CD14-positive monocyte (primary cell): ENCODE measurements around the gene DAW1. TPM values are rescaled to one million over a fixed set of nuclear protein-coding genes. Genes with fewer than 3 reads are reported as not detected.

Experiments used
- DNase-seq, 3 donors: peaks; one replicate each; pipeline ENCODE4 v3.0.0-alpha.2; 2011 to 2022
- H2AFZ ChIP-seq: 2 replicates; pipeline ENCODE4 v1.6.0; 2012; ENCODE audit warnings: mild to moderate bottlenecking, low read depth, low read length, inconsistent platforms; ENCODE audit not compliant: insufficient read depth, poor library complexity, severe bottlenecking
- H3K27ac ChIP-seq, 2 donors: 1 replicate in 1 of 2; 2 replicates in 1 of 2; pipeline ENCODE4 v1.5.1; 2012 to 2013; ENCODE audit warnings: low read length in 2 of 2, control low read depth in 1 of 2, inconsistent platforms in 1 of 2, low read depth in 1 of 2, mild to moderate bottlenecking in 1 of 2
- H3K27me3 ChIP-seq, 2 donors: one replicate each; pipeline versions ENCODE4 v1.6.0 to v1.6.1; 2011 to 2013; ENCODE audit warnings: low read length in 2 of 2; ENCODE audit not compliant: control insufficient read depth in 2 of 2, insufficient read depth in 2 of 2
- H3K36me3 ChIP-seq, 2 donors: replicated peaks in 1 of 2; 1 replicate in 1 of 2; 2 replicates in 1 of 2; pipeline versions ENCODE4 v1.5.1 to v1.6.1; 2012 to 2013; ENCODE audit warnings: low read length in 2 of 2, control low read depth in 1 of 2, inconsistent platforms in 1 of 2, mild to moderate bottlenecking in 1 of 2; ENCODE audit not compliant: insufficient read depth in 2 of 2, control insufficient read depth in 1 of 2
- H3K4me1 ChIP-seq, 2 donors: 1 replicate in 1 of 2; 2 replicates in 1 of 2; pipeline versions ENCODE4 v1.5.1 to v1.6.1; 2012 to 2013; ENCODE audit warnings: low read length in 2 of 2, control low read depth in 1 of 2, inconsistent platforms in 1 of 2, mild to moderate bottlenecking in 1 of 2, moderate library complexity in 1 of 2; ENCODE audit not compliant: insufficient read depth in 2 of 2, control insufficient read depth in 1 of 2
- H3K4me2 ChIP-seq: replicated peaks from 2 replicates; pipeline ENCODE3; 2012; ENCODE audit warnings: low read length, moderate library complexity, mild to moderate bottlenecking; ENCODE audit not compliant: poor library complexity, severe bottlenecking; ENCODE audit errors: extremely low read depth
- H3K4me3 ChIP-seq, 3 experiments: fragments of 200-600 bp in 1 of 3; sonication (generic) in 1 of 3; replicated peaks in 1 of 3; 1 replicate in 2 of 3; 2 replicates in 1 of 3; pipeline ENCODE4 v1.5.1; 2011 to 2013; ENCODE audit warnings: low read length in 3 of 3, mild to moderate bottlenecking in 3 of 3, control low read depth in 2 of 3, low read depth in 2 of 3, inconsistent platforms in 1 of 3, moderate library complexity in 1 of 3
- H3K79me2 ChIP-seq: 2 replicates; pipeline ENCODE4 v1.6.0; 2012; ENCODE audit warnings: mild to moderate bottlenecking, control low read depth, inconsistent platforms, low read length, moderate library complexity; ENCODE audit not compliant: insufficient read depth
- H3K9ac ChIP-seq: 2 replicates; pipeline ENCODE4 v1.6.0; 2017; ENCODE audit warnings: low read length, mild to moderate bottlenecking; ENCODE audit not compliant: insufficient read depth, poor library complexity, severe bottlenecking
- H3K9me3 ChIP-seq, 2 donors: replicated peaks in 1 of 2; 1 replicate in 1 of 2; 2 replicates in 1 of 2; pipeline versions ENCODE4 v1.5.1 to v1.6.1; 2012 to 2013; ENCODE audit warnings: low read length in 2 of 2, control low read depth in 1 of 2; ENCODE audit not compliant: control insufficient read depth in 1 of 2, insufficient read depth in 1 of 2
- H4K20me1 ChIP-seq: 2 replicates; pipeline ENCODE4 v1.6.0; 2012; ENCODE audit warnings: mild to moderate bottlenecking, low read length, control low read depth, moderate library complexity; ENCODE audit not compliant: insufficient read depth
- H3K27ac Mint-ChIP-seq, 7 donors: one replicate each; pipeline ENCODE4 v1.8.0; 2020; ENCODE audit warnings: mild to moderate bottlenecking in 7 of 7, mixed read lengths in 7 of 7, moderate library complexity in 6 of 7, inconsistent platforms in 2 of 7
- H3K27me3 Mint-ChIP-seq, 3 donors: one replicate each; pipeline ENCODE4 v1.8.0; 2021 to 2022; ENCODE audit warnings: low read depth in 3 of 3, mild to moderate bottlenecking in 3 of 3, mixed read lengths in 3 of 3, moderate library complexity in 3 of 3, inconsistent platforms in 1 of 3
- H3K36me3 Mint-ChIP-seq, 2 donors: one replicate each; pipeline ENCODE4 v1.8.0; 2020; ENCODE audit warnings: mixed read lengths in 2 of 2, inconsistent platforms in 1 of 2, mild to moderate bottlenecking in 1 of 2
- H3K4me1 Mint-ChIP-seq: one replicate; pipeline ENCODE4 v1.8.0; 2020; ENCODE audit warnings: mild to moderate bottlenecking, mixed read lengths
- H3K4me3 Mint-ChIP-seq, 2 donors: one replicate each; pipeline ENCODE4 v1.8.0; 2020; ENCODE audit warnings: mild to moderate bottlenecking in 2 of 2, mixed read lengths in 2 of 2, moderate library complexity in 1 of 2
- H3K9me3 Mint-ChIP-seq, 7 donors: one replicate each; pipeline ENCODE4 v1.8.0; 2020 to 2022; ENCODE audit warnings: mixed read lengths in 7 of 7, mild to moderate bottlenecking in 6 of 7, moderate library complexity in 6 of 7, inconsistent platforms in 2 of 7
- CTCF ChIP-seq: fragments of 200-600 bp; IDR thresholded peaks from one replicate; pipeline ENCODE4 v1.8.0; 2022; ENCODE audit warnings: antibody characterized with exemption, mild to moderate bottlenecking
- WGBS: methylation state at CpG from one replicate; pipeline ENCODE4 v1.1.5; 2013; ENCODE audit warnings: missing lambda C conversion rate; ENCODE audit not compliant: insufficient coverage; 5-methylcytosine and 5-hydroxymethylcytosine counted together
- intact Hi-C, 2 donors: fragments of 100-400 bp; cut with micrococcal nuclease; formaldehyde crosslinking; loops; one replicate each; pipeline versions ENCODE4 v1.15.0 to v1.15.1; 2023
- polyA plus RNA-seq, 3 donors: library from polyadenylated mRNA; depleted of rRNA in 1 of 3; unstranded in 2 of 3; stranded (reverse) in 1 of 3; fragments of 300-500 nt in 2 of 3; fragments of >200 nt in 1 of 3; fragmentation: Illumina TruSeq in 2 of 3; gene quantifications; 1 replicate in 2 of 3; 2 replicates in 1 of 3; pipeline ENCODE4 v1.2.3, GENCODE V29; 2012 to 2021

Gene DAW1
- polyA plus RNA-seq, 3 donors: not detected

GRCh38 chr2:227860221-227860641, 11.2 kb upstream of the DAW1 start:
- H3K9ac ChIP-seq: no peak overlapping the region
- no peak for TF ChIP-seq CTCF
- H3K27ac ChIP-seq: no peak overlapping the region
- H2AFZ ChIP-seq: no peak overlapping the region
- no peaks in the 10 kb centered on the region for H3K9me3 ChIP-seq
- no peak overlapping the region for H3K4me2 ChIP-seq
- H3K27me3 ChIP-seq: no peaks in the 10 kb centered on the region
- Mint-ChIP-seq H3K9me3 (peaks cover 0 to 2% (median 0%) of the 10 kb centered on the region in 7 donors), H3K27ac (no peak overlapping the region), H3K27me3 (peaks cover 2 to 10% (median 5%) of the 10 kb centered on the region in 3 donors), H3K4me3 (no peak overlapping the region), H3K36me3 (no peaks in the 10 kb centered on the region), H3K4me1 (peaks cover 10% of the 10 kb centered on the region)
- no peak for DNase-seq
- H3K4me1 ChIP-seq: peaks cover 5 to 7% of the 10 kb centered on the region in 2 donors
- 90% methylated on average over 6 of the region's 6 CpGs for WGBS
- H4K20me1 ChIP-seq: no peaks in the 10 kb centered on the region
- no peak overlapping the region for H3K4me3 ChIP-seq
- H3K36me3 ChIP-seq: no peaks in the 10 kb centered on the region
- no peaks in the 10 kb centered on the region for H3K79me2 ChIP-seq
- intact Hi-C loops: loop anchor here (5.0 to 10.0 kb wide), 3 partner anchors 78 to 205 kb away; no protein-coding TSS in a partner anchor

DNA sequence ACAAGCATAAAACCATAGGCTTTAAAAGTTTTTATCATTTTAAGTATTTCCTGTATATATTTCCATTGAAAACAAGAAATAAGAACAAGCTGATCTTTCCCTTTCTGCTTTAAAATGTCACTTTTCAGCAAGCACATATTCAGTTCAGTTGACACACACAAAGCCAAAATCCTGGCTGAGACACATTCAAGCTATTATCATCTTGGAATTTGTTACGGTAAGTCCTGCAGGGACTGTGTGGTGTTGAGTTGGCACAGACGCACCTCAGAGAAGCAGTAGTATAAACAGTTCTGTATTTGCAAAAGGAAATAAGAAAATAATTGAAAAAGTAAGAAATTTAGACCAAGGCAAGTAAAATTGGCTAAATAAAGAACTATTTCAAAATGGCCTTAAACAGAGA, 10.4 kb upstream of the DAW1 start:
- intact Hi-C loops: loop anchor here (5.0 to 10.0 kb wide), 3 partner anchors 79 to 206 kb away; no protein-coding TSS in a partner anchor

More for the DNA sequence above, 10.4 kb upstream of the DAW1 start:
- Mint-ChIP-seq H3K36me3 (no peaks in the 10 kb centered on the region), H3K4me1 (peaks cover 10% of the 10 kb centered on the region), H3K27me3 (peaks cover 4 to 10% (median 6%) of the 10 kb centered on the region in 3 donors), H3K9me3 (peaks cover 0 to 2% (median 0%) of the 10 kb centered on the region in 7 donors), H3K4me3 (no peak overlapping the region), H3K27ac (no peak overlapping the region)
- DNase-seq: no peak
- Histone ChIP-seq H3K79me2 (no peaks in the 10 kb centered on the region), H3K4me1 (peaks cover 5 to 7% of the 10 kb centered on the region in 2 donors), H3K27me3 (no peaks in the 10 kb centered on the region), H3K4me3 (no peak overlapping the region), H3K27ac (no peak overlapping the region), H4K20me1 (no peaks in the 10 kb centered on the region), H3K36me3 (no peaks in the 10 kb centered on the region), H3K9me3 (no peaks in the 10 kb centered on the region), H3K9ac (no peak overlapping the region), H2AFZ (no peak overlapping the region), H3K4me2 (no peak overlapping the region)
- TF ChIP-seq CTCF: no peak
- WGBS: no CpG with 5 or more reads among the region's 2 CpGs
